ENCODE measurements around the gene RYR2.
"Not testable (repeated sequence)": the region's sequence is repeated elsewhere in the genome, so short reads cannot be mapped to it uniquely, and the experiment has no call there.

Gene RYR2

DNA sequence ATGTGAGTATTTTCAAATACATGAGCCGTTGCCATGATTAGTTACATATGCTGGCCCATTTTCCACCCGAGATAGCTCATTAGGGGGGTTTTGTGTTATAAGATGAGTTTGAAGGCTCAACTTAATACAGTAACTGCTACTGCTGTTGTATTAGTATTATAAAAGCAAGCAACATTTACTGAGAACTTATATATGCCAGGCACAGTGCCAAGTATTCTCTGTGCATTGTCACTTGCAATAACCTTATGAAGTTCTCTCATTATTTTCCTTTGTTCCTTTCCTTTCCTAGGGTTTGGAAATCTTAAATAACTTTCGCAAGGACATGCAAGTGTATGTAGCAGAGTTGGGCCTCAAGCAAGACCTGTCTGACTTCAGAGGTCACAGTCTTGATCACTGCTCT, 107.9 kb downstream of the RYR2 start:
- FAIRE-seq = no peak

DNA sequence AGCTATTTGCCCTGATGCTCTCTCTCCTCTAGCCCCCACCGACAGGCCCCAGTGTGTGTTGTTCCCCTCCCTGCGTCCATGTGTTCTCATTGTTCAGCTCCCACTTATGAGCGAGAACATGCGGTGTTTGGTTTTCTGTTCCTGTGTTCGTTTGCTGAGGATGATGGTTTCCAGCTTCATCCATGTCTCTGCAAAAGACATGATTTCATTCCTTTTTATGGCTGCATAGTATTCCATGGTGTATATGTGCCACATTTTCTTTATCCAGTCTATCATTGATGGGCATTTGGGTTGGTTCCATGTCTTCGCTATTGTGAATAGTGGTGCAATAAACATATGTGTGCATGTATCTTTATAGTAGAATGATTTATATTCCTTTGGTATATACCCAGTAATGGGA, 110.0 kb downstream of the RYR2 start:
- FAIRE-seq = not testable (repeated sequence)

DNA sequence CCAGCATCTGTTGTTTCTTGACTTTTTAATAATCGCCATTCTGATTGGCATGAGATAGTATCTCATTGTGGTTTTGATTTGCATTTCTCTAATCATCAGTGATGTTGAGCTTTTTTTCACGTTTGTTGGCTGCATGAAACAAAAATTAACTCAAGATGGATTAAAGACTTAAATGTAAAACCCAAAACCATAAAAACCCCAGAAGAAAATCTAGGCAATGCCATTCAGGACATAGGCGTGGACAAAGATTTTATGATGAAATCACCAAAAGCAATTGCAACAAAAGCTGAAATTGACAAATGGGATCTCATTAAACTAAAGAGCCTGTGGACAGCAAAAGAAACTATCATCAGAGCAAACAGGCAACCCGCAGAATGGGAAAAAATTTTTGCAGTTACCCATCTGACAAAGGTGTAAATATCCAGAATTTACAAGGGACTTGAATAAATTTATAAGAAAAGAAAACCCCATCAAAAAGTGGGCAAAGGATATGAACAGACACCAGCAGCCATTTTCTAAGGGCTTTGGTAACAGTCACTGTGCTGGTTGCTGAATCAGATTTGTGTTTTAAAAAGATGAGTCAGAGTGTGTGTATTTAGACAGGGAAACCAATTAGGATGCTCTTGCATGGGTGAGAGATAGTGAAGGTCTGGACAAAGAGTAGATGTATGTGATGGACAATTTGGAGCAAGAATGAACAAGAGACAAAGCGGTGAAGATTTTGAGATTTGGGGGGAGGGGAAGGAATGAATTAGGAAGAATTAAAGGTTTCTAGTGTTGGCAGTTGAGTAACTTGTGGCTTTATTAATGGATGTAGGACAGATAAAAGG, 110.7 kb downstream of the RYR2 start:
- no peak for FAIRE-seq

DNA sequence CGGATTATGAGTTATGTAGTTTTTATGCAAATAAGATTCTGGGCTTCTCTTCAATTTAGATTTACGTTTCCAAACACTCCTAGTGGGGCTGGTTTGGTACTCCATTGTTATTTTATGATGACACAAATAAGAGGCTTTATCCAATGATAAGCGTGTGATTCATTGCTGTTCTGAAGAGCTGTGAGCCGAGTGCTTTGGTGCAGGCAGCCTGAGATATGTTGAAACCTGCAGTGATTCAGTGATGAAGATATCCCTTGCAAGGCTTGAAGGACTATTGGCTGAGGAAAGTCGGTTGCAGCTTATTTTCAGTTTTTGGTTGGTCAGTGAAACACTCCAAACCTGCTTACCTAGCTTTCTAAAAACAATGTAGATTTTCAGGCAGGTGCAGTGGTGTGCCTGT, 112.2 kb downstream of the RYR2 start:
- no peak for FAIRE-seq

DNA sequence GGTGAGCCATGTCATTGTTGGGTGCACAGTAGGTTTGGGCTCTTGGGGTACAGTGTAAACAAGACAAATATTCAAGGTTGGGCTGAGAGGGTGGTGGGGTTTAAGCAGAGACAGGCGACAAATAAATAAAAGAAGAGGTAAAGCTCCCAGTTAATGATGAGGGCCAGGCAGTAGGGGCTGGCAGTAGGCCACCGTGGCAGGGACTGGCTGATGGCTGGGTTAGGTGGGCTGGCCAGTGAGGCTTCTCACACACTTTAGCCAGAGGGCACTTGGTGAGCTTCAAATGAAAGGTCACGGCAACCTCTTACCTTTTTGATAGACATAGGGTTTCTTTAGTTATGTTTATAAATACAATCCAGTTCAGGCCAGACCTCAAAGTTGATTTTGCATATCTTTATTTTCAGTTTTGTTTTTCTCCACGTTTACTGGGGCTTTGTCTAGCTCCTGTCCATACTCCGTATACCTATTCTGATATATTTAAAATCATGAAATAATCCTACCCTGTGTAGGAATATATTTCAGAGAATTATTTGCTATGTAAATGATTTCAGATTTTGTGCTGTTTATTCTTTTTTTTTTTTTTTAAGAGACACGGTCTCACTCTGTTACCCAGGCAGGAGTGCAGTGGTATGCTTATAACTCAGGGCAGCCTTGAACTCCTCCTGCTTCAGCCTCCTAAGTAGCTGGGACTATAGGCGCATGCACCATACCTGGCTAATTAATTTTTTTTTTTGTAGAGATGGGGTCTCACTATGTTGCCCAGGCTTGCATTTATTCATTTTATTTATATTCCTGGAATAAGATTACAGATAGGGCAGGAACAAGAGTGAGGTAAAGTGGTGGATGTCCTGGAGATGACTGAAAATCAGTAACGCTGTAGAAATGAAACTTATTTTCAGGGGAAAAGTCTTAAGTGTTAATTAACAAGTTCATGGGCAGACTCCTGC, 122.7 kb downstream of the RYR2 start:
- FAIRE-seq = no peak

DNA sequence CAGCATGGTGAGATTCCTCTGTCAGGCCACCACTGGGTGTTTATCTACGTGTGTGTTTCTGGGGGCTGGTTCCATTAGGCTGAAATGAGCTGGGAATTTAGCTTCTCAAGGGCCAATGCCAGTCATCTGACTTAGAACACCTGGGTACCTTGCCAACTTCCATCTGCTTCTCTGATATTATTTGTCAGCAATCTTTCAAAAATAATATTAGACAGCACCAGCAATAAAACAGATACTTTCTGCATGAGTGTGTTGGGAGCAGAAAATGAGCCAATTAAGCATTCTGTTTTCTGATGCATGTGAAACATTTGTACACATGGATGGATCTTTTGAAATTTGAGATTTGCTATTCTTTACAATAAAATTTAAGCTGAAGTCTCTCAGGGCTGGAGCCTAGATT, 124.1 kb downstream of the RYR2 start:
- FAIRE-seq = no peak

DNA sequence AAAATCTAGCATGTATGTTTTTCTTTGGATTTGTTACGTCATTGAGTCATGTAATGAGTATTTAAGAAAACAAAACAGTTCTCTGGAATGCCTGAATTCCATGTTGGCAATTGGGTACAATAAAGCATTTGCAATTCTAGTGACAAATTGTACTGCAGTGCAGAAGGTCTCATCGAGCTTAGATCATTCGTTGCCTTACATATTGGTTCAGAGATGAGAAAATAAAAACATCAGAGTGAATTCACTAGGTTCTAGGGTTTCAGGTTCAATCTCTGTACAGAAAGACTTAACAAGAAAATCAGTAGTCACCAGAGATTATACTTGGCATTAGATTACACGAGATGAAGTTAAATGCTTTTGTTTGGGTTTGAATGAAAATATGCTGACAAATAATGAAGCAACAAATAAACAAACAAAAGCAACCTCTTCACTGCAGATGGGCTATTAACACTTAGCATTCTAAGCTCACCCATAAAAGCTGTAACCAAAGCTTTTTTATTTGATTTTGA, 124.7 kb downstream of the RYR2 start:
- no peak for FAIRE-seq

DNA sequence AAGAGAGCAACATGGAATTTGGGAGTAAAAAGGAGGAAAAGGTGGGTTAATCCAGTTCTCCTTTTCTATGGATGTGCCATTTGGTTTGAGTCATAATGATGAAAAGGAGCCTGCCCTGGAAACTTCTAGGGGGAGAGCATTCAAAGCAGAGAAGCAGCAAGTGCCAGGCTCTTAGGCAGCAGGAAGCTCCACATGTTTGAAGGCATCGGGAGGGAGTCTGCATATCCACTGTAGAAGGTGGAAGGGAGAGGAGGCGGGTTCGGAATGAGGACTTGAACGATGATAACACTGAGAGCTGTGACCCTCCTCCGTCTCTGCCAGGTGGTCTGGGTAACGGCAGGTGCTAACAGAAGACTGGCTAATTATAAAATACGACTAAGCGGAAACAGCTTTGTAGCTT, 128.2 kb downstream of the RYR2 start:
- FAIRE-seq = no peak

DNA sequence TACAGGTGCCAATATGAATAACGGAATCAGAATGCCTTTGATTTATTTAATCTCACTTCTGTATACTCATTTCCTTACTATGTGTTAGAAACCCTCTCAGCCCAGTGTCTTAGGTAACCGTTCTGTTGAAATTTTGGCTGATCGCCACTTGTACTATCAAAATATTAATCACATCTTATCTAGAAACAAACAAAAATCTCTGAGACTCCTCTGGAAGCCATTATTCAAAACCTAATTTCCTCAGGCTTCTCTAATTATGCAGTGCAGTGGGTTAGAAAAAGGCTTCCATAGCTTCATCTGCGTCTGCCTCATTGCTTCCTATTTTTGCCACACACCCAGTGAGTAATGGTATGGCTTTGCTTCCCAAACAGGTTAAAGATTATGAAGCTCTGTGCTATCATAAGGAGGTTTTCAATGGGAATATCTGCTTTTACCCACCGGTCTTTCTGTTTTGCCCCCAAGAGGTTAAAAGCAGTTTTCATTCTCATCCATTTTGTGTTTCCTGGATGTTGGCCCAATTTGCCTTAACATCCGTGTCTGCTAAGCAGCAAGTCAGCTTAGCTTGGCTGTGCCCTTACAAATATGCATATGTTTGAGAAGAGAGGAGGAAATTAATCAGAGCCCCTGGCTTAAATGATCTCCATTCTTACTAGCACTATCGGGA, 129.6 kb downstream of the RYR2 start:
- FAIRE-seq = no peak

DNA sequence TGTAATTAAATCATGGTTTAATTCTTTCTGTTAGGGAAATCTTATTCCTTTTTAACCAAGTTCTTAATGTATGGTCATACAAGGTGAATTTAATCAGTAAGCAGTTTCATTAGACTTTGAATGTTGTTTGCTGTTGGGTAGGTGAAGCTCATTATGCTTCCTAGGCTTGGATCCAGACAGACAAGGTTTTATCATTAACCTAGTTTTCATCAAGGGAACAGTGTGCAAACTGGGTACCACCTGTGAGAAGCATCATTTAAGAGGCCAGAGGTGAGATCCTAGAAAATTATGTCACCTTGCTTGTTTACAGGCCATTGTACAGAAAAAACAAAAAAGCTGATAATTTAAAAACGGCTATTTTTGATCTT, 130.1 kb downstream of the RYR2 start:
- FAIRE-seq = no peak

DNA sequence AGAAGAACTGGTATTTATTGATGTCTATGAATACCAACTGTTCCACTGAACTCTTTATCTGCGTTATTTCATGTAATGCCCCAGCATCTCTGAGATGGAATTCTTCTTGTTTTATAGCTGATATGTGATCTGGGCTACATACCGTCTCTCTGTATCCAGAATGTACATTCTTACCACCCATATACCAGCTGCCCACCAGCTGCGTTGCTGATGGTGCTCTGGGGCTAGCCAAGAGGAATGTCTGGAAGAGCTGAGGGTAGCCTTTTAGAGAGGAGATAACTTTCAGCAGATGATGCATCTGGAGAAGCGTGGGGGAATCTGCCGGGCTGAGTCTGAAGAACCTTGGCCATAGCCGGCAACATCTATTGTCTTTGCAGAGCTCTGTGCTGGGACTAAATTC, 137.5 kb downstream of the RYR2 start:
- no peak for FAIRE-seq

DNA sequence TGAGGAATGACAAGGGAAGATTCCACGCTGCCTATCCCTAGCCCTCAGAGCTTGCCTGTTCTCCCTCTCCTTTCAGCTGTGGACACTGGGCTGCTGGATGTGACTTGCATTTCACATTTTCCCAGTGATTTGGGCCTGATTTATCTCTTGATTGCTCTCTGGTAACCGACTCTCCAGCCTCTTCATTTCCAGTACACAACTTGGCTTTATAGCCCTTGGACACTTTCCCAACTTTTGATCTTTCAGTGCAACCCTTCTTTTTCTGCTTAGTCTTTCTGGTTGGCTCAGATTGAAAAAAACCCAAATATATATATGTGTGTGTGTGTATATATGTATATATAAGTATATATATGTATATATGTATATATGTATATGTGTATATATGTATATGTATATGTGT, 138.3 kb downstream of the RYR2 start:
- FAIRE-seq = no peak

DNA sequence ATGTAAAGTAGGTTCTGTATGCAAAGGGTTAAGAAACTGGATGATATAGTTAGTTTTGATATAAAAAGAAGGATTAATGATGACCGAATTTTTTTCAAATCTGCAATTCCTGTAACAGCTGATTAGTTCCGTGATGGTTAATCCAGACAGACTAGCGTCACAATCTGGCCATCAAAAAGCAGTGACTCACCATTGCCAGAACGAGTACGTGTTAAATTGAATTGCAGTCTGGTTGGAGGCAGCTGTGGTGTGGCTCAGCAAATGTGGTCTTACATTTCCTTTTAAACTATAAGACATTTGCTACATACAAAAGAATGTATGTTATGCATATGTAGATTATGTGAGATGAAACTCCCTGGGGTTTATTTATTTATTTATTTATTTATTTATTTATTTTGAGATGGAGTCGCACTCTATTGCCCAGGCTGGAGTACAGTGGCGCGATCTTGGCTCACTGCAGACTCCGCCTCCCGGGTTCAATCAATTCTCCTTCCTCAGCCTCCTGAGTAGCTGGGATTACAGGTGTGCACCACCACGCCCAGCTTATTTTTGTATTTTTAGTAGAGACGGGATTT, 139.8 kb downstream of the RYR2 start:
- no peak for FAIRE-seq

DNA sequence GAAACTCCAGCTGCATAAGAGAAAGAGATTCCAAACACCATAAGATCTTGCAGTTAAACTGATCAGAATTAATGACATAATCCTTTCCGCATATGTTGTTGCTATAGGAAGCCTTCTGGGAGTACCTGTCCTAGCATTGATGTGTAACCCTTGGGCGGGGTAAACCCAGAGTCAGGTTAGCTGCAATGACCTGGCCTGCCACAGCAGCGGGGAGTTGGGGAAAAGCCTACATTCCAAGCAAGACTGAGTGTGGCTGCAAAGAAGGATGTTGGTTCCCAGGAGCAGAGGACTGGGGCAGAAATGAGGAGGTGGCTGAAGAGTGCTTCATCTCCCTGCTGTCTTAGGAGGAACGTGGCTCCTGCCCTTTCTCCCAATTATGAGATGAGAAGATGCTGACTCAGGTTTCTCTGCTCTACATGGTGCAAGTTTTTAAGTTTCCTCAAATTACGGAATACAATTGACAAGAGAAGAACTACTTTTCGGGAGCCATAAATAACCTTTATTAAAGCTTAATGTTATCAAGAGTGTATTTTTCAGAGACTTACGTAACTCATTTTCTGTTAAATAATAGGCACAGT, 142.1 kb downstream of the RYR2 start:
- no peak for FAIRE-seq

DNA sequence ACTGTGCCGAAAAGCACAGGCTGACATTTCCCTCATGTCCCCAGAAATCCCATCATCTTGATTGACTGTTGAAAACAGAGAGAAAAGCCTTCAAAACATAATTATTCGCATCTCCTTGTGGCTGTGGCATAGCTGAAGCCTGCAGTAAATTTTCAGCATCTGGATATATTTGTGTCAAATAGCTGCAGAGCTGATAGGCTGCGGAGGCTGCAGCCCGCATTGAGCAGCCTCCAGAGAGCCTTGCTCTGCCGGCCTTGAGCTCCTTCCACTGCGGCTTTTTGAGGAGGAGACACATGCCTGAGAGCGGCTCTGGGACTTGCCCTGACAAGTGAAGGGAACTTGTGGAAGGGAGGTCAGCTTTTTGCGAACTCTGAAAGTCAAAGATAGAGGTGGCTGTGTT, 144.7 kb downstream of the RYR2 start:
- FAIRE-seq = no peak

DNA sequence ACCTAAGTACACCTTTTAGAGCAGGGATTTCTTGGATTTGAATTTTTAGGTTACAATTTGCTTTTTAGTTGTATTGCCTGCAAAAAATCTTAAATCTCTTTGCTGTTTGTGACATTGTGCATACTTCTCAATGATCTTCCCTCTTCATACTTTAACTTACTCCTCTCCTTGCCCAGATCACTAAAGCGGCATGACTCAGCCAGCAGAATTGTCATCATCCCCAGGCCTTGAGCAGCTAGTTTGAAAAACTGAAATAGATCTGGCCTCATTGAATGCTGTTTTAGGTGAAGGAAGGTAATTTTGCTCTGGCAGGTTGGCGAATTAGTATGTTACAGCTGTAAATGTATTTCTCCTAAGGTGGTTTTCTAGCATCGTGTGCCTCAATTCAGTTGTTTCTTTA, 145.9 kb downstream of the RYR2 start:
- FAIRE-seq = no peak

DNA sequence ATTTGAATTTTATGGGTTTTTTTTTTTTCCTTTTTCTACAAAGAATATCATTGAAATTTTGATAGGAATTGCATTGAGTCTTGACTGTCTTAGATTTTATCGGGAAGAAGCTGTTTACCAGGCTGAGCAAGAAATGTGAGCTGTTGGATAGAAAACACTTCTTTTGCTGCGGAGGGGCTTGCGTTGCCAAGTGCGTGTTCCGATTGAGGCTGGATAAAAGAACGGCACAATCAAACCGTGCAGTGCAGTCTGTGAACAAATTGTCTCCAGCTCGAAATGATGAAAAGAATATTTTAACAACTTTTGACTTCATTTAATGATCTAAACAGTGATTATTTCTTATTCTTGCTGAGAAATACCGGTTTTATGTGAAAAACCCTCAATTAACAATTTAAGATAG, 149.4 kb downstream of the RYR2 start:
- FAIRE-seq = no peak

DNA sequence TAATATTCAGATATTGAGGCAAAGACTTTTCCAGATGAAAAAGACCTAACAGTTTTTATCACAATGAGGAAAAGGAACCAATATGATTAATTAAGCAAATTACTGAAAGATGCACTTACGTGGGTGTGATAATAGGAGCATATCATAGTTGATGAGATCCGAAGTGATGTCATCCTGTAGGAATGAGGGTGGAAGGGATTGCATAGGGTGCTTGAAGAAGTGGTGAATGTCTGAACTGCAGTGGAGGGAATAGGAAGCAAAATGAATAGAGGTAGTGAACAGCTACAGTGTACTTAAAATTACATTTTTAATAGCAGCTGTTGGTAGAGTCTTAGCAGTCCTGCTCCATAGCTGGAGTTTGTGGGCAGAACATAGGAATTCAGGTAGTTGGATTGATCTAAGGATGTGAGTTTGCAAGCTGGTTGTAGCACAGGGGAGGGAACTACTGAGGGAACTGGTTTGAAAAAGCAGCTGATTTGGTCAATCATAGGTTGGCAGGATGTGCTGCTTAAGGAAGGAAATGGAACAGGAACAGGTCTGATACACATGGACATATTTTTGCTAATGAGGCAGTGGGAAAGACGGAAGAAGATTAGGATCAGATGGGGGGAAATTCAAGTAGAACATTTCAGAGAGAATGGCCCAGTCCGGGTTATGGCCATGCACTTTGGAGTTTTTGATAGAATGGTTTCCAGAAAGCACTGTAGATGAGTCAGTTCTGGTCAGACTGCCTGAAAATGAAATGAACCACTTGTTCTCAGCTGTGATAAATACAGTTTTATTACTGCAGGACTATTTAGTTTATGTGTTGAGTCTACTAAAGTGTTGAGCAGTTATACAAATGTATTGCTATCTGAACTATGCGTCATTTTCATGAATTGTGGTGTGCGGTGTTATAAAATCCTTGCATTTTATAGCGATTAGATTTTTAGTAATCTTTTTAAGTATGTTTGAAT, 155.8 kb downstream of the RYR2 start:
- FAIRE-seq = no peak

DNA sequence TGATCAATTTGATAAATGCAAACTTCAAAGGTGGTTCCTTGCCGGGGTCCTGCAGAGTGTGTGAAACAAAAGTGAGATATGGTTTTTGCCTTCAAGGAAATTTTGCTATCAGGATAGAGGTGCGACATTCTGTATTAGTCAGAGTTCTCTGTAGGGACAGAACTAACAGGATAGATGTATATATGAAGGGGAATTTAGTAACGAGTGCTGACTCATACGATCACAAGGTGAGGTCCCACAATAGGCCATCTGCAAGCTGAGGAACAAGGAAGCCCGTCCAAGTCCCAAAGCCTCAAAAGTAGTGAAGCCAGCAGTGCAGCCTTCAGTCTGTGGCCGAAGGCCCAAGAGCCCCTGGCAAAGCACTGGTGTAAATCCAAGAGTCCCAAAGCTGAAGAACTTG, 157.0 kb downstream of the RYR2 start:
- FAIRE-seq = no peak

DNA sequence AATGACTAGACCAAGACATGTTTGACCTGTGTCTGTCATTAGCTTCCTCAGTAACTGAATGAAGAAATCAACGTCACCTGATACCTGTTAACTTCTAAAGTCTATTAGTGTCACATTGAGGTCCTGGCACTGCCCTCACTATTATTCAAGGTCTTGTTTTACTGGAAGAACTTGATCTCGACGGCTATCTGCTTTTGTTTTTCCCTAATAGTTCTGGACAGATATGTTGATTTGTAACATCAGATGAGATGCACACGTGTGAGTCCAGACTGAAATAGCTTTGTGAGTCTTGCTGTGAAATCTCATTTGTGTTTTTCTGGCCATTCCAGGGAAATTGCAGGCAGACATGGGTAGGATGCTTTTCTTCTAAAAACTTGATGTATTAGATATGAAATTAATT, 159.2 kb downstream of the RYR2 start:
- no peak for FAIRE-seq

DNA sequence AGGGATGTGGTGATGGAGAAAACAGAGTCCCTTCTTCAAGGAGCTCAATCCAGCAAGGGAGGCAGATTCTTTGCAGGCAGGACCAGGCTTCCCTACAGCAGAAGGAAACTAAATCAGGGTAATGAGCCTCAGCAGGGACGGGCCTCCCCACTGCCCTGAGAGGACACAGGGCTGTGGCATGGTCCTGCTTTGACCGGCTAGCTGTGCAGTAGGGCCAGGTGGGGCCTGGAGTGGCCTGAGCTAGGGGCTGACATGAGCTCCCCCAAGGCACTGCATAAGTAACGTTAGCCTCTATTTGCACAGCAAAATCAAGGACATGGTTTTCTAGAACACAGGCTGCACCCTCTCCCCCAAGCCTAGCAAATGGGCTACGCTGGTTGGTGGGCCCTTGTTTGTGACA, 162.9 kb downstream of the RYR2 start:
- FAIRE-seq = no peak

All from colon (tissue), 2 donors.